ENCODE measurements around the gene DCAF12.

DCAF12 gene

DNA sequence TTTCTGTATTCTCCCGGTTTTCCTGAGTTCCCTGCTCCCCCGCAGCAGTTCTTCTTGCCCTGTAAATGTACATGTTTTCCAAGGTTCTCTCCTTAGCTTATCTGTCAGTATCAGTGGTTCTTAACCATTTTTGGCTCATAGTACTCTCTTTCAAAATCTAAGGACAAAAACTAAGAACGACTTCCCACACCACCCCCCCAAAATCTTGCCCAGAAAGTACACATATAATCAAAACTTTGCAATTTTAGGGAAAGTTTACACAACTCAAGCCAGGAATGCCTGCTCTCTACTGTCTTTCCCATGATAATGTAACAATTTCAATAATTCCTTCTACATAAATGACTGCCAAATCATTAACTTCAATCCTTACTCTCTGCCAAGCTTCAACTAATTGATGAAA lies 4.5 kb downstream of the DCAF12 start:
- POLR2A ChIA-PET: interaction anchor here (0.6 kb wide), 2 partner anchors 66 to 78 kb away, joined by 3 read pairs; no protein-coding TSS in a partner anchor

DNA sequence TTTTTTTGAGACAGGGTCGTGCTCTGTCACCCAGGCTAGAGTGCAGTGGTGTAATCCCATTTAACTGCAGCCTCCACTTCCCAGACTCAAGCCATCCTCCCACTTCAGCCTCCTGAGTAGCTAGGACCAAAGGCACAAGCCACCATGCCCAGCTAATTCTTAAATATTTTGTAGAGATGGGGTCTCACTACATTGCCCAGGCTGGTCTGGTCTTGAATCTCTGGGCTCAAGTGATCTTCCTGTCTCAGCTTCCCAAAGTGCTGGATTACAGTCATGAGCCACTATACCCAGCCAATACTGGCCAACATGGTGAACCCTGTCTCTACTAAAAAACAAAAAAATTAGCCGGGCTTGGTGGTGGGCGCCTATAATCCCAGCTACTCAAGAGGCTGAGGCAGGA lies 6.8 kb downstream of the DCAF12 start:
- Histone ChIP-seq H3K27ac (ENCODE audit: extremely low read depth, low read depth, low read length) (no peak overlapping the region), H3K36me3 (ENCODE audit: control insufficient read depth in 2 of 2, insufficient read depth in 1 of 2, low read length in 2 of 2) (peaks cover 32 to 84% of the 10 kb centered on the region in 2 experiments; a peak in 2 of 3 replicates), H3K4me1 (ENCODE audit: control insufficient read depth, insufficient read depth, low read length) (no peaks in the 10 kb centered on the region), H3K4me3 (ENCODE audit: low read depth, low read length) (no peak overlapping the region), H3K9me3 (ENCODE audit: control insufficient read depth, insufficient read depth, low read depth, low read length) (no peaks in the 10 kb centered on the region)
- TF ChIP-seq ZNF121 (tag by site-specific recombination; IDR thresholded peaks at IDR 0.05) (peak; percentile 89), MYNN (tag by site-specific recombination; IDR thresholded peaks at IDR 0.05; ENCODE audit: borderline replicate concordance) (no peak)
- CTCF ChIA-PET: interaction anchor here (0.6 to 1.0 kb wide), 6 partner anchors 9 to 484 kb away, joined by 3 to 7 read pairs (median 4); no protein-coding TSS in a partner anchor
- POLR2A ChIA-PET: interaction anchor here (0.7 to 1.2 kb wide), 2 partner anchors 10 to 59 kb away, joined by 3 to 4 read pairs; no protein-coding TSS in a partner anchor

More for the DNA sequence above, 4.5 kb downstream of the DCAF12 start:
- no peak for TF ChIP-seq ZNF626 (tag by site-specific recombination; IDR thresholded peaks at IDR 0.05)
- TF ChIP-seq SETDB1 (IDR thresholded peaks at IDR 0.05; ENCODE audit: insufficient read length, low read length): no peak
- TF ChIP-seq, protein P1, sequence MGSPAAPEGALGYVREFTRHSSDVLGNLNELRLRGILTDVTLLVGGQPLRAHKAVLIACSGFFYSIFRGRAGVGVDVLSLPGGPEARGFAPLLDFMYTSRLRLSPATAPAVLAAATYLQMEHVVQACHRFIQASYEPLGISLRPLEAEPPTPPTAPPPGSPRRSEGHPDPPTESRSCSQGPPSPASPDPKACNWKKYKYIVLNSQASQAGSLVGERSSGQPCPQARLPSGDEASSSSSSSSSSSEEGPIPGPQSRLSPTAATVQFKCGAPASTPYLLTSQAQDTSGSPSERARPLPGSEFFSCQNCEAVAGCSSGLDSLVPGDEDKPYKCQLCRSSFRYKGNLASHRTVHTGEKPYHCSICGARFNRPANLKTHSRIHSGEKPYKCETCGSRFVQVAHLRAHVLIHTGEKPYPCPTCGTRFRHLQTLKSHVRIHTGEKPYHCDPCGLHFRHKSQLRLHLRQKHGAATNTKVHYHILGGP (tag by site-specific recombination; IDR thresholded peaks at IDR 0.05): no peak
- TF ChIP-seq ZNF555 (tag by site-specific recombination; conservative IDR thresholded peaks at IDR 0.05): no peak
- no peak for TF ChIP-seq ZNF529 (tag by site-specific recombination; IDR thresholded peaks at IDR 0.05; ENCODE audit: insufficient replicate concordance)
- no peak for TF ChIP-seq ZSCAN16 (tag by site-specific recombination; IDR thresholded peaks at IDR 0.05)
- no peak for TF ChIP-seq FEZF1 (tag by site-specific recombination; IDR thresholded peaks at IDR 0.05)
- TF ChIP-seq ZNF2 (tag by site-specific recombination; IDR thresholded peaks at IDR 0.05): no peak
- TF ChIP-seq ZNF768 (tag by site-specific recombination; IDR thresholded peaks at IDR 0.05): no peak
- no peak for TF ChIP-seq ZNF416 (tag by site-specific recombination; IDR thresholded peaks at IDR 0.05)
- TF ChIP-seq ZNF501 (tag by site-specific recombination; IDR thresholded peaks at IDR 0.05): no peak
- TF ChIP-seq, protein P2, sequence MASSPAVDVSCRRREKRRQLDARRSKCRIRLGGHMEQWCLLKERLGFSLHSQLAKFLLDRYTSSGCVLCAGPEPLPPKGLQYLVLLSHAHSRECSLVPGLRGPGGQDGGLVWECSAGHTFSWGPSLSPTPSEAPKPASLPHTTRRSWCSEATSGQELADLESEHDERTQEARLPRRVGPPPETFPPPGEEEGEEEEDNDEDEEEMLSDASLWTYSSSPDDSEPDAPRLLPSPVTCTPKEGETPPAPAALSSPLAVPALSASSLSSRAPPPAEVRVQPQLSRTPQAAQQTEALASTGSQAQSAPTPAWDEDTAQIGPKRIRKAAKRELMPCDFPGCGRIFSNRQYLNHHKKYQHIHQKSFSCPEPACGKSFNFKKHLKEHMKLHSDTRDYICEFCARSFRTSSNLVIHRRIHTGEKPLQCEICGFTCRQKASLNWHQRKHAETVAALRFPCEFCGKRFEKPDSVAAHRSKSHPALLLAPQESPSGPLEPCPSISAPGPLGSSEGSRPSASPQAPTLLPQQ (tag by site-specific recombination; IDR thresholded peaks at IDR 0.05): no peak
- no peak for TF ChIP-seq SALL2 (tag by site-specific recombination; IDR thresholded peaks at IDR 0.05; ENCODE audit: borderline replicate concordance)
- TF ChIP-seq, protein P3, sequence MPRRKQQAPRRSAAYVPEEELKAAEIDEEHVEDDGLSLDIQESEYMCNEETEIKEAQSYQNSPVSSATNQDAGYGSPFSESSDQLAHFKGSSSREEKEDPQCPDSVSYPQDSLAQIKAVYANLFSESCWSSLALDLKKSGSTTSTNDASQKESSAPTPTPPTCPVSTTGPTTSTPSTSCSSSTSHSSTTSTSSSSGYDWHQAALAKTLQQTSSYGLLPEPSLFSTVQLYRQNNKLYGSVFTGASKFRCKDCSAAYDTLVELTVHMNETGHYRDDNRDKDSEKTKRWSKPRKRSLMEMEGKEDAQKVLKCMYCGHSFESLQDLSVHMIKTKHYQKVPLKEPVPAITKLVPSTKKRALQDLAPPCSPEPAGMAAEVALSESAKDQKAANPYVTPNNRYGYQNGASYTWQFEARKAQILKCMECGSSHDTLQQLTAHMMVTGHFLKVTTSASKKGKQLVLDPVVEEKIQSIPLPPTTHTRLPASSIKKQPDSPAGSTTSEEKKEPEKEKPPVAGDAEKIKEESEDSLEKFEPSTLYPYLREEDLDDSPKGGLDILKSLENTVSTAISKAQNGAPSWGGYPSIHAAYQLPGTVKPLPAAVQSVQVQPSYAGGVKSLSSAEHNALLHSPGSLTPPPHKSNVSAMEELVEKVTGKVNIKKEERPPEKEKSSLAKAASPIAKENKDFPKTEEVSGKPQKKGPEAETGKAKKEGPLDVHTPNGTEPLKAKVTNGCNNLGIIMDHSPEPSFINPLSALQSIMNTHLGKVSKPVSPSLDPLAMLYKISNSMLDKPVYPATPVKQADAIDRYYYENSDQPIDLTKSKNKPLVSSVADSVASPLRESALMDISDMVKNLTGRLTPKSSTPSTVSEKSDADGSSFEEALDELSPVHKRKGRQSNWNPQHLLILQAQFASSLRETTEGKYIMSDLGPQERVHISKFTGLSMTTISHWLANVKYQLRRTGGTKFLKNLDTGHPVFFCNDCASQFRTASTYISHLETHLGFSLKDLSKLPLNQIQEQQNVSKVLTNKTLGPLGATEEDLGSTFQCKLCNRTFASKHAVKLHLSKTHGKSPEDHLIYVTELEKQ (tag by site-specific recombination; IDR thresholded peaks at IDR 0.05; ENCODE audit: borderline replicate concordance): no peak
- TF ChIP-seq, protein P4, sequence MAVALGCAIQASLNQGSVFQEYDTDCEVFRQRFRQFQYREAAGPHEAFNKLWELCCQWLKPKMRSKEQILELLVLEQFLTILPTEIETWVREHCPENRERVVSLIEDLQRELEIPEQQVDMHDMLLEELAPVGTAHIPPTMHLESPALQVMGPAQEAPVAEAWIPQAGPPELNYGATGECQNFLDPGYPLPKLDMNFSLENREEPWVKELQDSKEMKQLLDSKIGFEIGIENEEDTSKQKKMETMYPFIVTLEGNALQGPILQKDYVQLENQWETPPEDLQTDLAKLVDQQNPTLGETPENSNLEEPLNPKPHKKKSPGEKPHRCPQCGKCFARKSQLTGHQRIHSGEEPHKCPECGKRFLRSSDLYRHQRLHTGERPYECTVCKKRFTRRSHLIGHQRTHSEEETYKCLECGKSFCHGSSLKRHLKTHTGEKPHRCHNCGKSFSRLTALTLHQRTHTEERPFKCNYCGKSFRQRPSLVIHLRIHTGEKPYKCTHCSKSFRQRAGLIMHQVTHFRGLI (tag by site-specific recombination; IDR thresholded peaks at IDR 0.05): no peak
- Histone ChIP-seq H3K36me3 (ENCODE audit: control insufficient read depth in 2 of 2, insufficient read depth in 1 of 2, low read length in 2 of 2) (peaks cover 25 to 76% of the 10 kb centered on the region in 2 experiments; a peak in 2 of 3 replicates), H3K4me1 (ENCODE audit: control insufficient read depth, insufficient read depth, low read length) (0 out of 2 replicates have a peak, but pooled peaks cover 2% of the 10 kb centered on the region), H3K9me3 (ENCODE audit: control insufficient read depth, insufficient read depth, low read depth, low read length) (no peaks in the 10 kb centered on the region), H3K4me3 (ENCODE audit: low read depth, low read length) (no peak overlapping the region), H3K27ac (ENCODE audit: extremely low read depth, low read depth, low read length) (no peak overlapping the region)
- CTCF ChIA-PET: interaction anchor here (0.7 kb wide), 1 partner anchor 820 kb away, joined by 3 read pairs; no protein-coding TSS in a partner anchor
